Astrocyte of the cerebellum (primary cell): ENCODE measurements around the gene IRF6.

Source experiments
- DNase-seq: peaks from one replicate; pipeline ENCODE4 v3.0.0-alpha.2; 2011; ENCODE audit warnings: low read depth
- H3K4me3 ChIP-seq: 2 replicates; pipeline ENCODE4 v1.5.1; 2011; ENCODE audit warnings: mild to moderate bottlenecking, low read depth, low read length, moderate library complexity
- CTCF ChIP-seq: IDR thresholded peaks from 2 replicates; pipeline ENCODE4 v1.5.1; 2012; ENCODE audit warnings: low read length, low read depth, moderate library complexity, mild to moderate bottlenecking; ENCODE audit errors: missing control alignments
- in situ Hi-C: cut with HindIII; loops from 2 replicates; pipeline ENCODE4 v1.10.0; 2017; ENCODE audit warnings: low sequenced_read_pairs

The IRF6 gene

DNA sequence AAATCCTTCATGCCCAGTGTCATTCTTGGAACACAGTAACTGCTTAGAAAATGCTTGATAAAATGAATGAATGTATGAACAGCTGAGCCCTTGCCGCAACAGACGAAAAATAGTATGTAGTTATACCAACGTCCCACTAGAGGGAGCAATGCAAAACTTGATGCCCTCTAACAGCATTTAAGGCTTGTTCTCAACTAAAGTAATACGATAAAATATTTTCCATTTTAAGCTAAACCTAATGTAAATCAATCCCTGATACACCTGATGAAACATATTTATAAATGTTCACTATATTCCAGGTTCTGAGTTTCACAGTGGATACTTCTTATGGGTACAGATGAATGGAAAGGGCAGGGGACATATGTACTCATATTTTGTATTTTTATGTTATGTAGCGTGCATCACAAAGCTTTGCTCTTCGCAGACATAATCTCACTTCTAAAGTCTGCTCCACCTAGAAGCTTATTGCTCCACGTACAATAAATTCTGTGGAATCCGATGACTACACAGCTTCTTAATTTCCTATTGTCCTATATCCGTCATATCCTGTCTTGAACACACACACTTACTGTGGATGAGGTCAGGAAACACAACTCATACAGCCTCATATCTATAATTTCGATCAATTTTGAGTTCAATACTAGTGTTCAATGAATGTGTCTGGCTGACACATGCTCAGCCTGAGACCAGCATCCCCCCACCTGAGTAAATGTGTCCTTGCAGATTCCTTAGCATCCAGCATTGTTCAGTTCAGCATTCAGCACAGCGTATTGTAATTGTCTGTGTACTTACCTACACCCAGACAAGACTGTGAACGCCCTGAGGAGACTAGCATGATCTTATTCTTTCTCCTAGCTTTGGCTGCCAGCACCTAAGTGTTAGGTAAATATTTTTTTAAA lies 17.4 kb upstream of the IRF6 start:
- in situ Hi-C loops: no loop called here
- DNase-seq: peak; percentile 45
- H3K4me3 ChIP-seq: no peak overlapping the region
- peak; percentile 73 for TF ChIP-seq CTCF

GRCh38 chr1:209822706-209823105 lies 16.8 kb upstream of the IRF6 start:
- in situ Hi-C loops: no loop called here
- DNase-seq: no peak
- TF ChIP-seq CTCF: no peak
- no peak overlapping the region for H3K4me3 ChIP-seq

DNA sequence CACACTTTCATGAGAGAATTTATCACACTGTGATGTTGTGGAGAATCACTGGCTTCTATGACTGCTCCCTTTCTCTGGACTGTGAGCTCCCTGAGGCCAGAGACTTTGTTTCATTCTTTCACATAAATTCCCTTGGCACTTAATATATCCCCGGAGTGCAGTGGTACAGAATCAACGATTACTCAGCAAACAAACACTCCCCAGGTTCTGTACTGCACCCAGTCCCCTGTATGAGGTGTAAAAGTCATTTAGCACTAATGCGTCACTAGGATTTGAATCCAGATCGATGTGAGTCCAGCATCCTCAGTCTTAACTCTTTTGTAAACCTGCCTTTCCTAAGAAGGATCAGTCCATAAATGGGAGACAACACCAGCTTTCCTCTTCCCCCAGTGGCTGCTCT lies 15.0 kb upstream of the IRF6 start:
- TF ChIP-seq CTCF: no peak
- no peak for DNase-seq
- H3K4me3 ChIP-seq: no peak overlapping the region
- in situ Hi-C loops: no loop called here

GRCh38 chr1:209819058-209819457 lies 13.1 kb upstream of the IRF6 start:
- in situ Hi-C loops: no loop called here
- no peak for TF ChIP-seq CTCF

DNA sequence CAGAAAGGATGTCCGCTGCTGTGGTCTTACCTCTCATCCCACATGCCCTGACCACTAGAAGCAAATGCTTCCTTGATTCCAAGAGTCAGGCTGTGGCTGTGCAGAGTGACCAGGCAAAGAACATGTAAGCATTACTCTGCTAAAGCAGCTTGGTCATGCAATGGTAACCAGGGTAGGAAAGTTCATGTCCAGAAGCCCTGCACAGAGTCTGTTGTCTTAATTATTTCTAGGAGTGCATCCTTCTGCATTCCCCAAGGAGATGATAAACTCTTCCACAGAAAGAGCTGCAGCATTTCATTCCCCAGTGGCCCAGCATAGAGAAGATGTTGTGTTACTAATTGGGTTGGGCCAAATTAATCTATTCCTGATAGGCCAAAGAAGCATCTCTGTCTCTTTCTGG lies 11.7 kb upstream of the IRF6 start:
- no peak overlapping the region for H3K4me3 ChIP-seq
- in situ Hi-C loops: no loop called here
- TF ChIP-seq CTCF: no peak
- no peak for DNase-seq

More at GRCh38 chr1:209819058-209819457, 13.1 kb upstream of the IRF6 start:
- DNase-seq: no peak
- H3K4me3 ChIP-seq: no peak overlapping the region

GRCh38 chr1:209816923-209817322 lies 11.0 kb upstream of the IRF6 start:
- no peak for TF ChIP-seq CTCF
- DNase-seq: no peak
- no peak overlapping the region for H3K4me3 ChIP-seq
- in situ Hi-C loops: no loop called here
